GM12878 (cell line): ENCODE measurements around the gene BUB3. TPM values are rescaled to one million over a fixed set of nuclear protein-coding genes. Genes with fewer than 3 reads are reported as not detected.
A peak's percentile ranks its signal among the peaks of the same experiment; 100 is the strongest.

Source experiments
- ATAC-seq: fragments of 200-7000 bp; cut with Tn5 transposase; 3 replicates; pipeline ENCODE4 v1.9.1; 2020; ENCODE audit warnings: mild to moderate bottlenecking, moderate library complexity
- BruUV-seq: library from RNA; stranded (reverse); fragments of 400-500 nt; replicated peaks from 2 replicates; lab custom pipeline; 2021; lab: Mats Ljungman, UMichigan
- CTCF ChIA-PET: fragments of 300-600 bp; sonication (Branson Sonifier 250); formaldehyde crosslinking; extraction: SDS; loops from one replicate; lab custom pipeline; 2021; ENCODE audit warnings: inconsistent platforms; lab: Yijun Ruan, JAX
- POLR2A ChIA-PET: fragments of 350-600 bp; formaldehyde crosslinking; extraction: SDS; loops from one replicate; lab custom pipeline; 2021; ENCODE audit warnings: inconsistent platforms; lab: Charles Lee
- RAD21 ChIA-PET: fragments of 300-600 bp; sonication (Branson Sonifier 250); formaldehyde crosslinking; loops from one replicate; lab custom pipeline; 2023; ENCODE audit warnings: antibody characterized with exemption; ENCODE audit not compliant: unreplicated experiment; lab: Charles Lee
- SMC1A ChIA-PET: fragments of 300-600 bp; sonication (Branson Sonifier 250); formaldehyde crosslinking; loops from one replicate; lab custom pipeline; 2023; ENCODE audit not compliant: unreplicated experiment, uncharacterized antibody; lab: Charles Lee
- DNase-seq: peaks from one replicate; pipeline ENCODE4 v3.0.0-alpha.2; 2011; ENCODE audit warnings: low read depth, low spot score
- FAIRE-seq: peaks from 3 replicates; lab custom pipeline; 2011; peaks lifted over from hg19 to GRCh38; lab: Jason Lieb, UNC
- H2AFZ ChIP-seq: 2 replicates; pipeline ENCODE4 v1.6.0; 2011; ENCODE audit warnings: low read depth, low read length, control low read depth; ENCODE audit not compliant: control insufficient read depth
- H3K27ac ChIP-seq: 2 replicates; pipeline ENCODE4 v1.5.1; 2011; ENCODE audit warnings: control low read depth; ENCODE audit not compliant: control insufficient read depth, insufficient read depth
- H3K27me3 ChIP-seq, 2 experiments: replicated peaks in 1 of 2; 2 replicates each; pipeline versions ENCODE4 v1.6.0 to v1.6.1; 2011; ENCODE audit warnings: low read length in 1 of 2; ENCODE audit not compliant: control insufficient read depth in 2 of 2, insufficient read depth in 2 of 2
- H3K36me3 ChIP-seq, 2 experiments: 2 replicates each; pipeline ENCODE4 v1.5.1; 2011; ENCODE audit warnings: low read length in 1 of 2; ENCODE audit not compliant: control insufficient read depth in 2 of 2, insufficient read depth in 2 of 2
- H3K4me1 ChIP-seq: 2 replicates; pipeline ENCODE4 v1.6.1; 2011; ENCODE audit warnings: mild to moderate bottlenecking, low read length, moderate library complexity, mixed read lengths; ENCODE audit not compliant: control insufficient read depth, insufficient read depth
- H3K4me2 ChIP-seq: 2 replicates; pipeline ENCODE4 v1.6.0; 2011; ENCODE audit warnings: control low read depth; ENCODE audit not compliant: control insufficient read depth, insufficient read depth
- H3K4me3 ChIP-seq: fragments of 200-600 bp; sonication (generic); 2 replicates; pipeline ENCODE4 v1.5.1; 2016
- H3K79me2 ChIP-seq: 2 replicates; pipeline ENCODE4 v1.6.0; 2011; ENCODE audit warnings: low read length; ENCODE audit not compliant: control insufficient read depth, insufficient read depth
- H3K9ac ChIP-seq: 2 replicates; pipeline ENCODE4 v1.8.0; 2011; ENCODE audit warnings: low read length, control low read depth, mixed read lengths; ENCODE audit not compliant: control insufficient read depth, insufficient read depth
- H3K9me3 ChIP-seq: replicated peaks from 3 replicates; pipeline ENCODE4 v1.5.1; 2011; ENCODE audit warnings: mild to moderate bottlenecking, low read length; ENCODE audit not compliant: control insufficient read depth, insufficient read depth
- H4K20me1 ChIP-seq: 2 replicates; pipeline ENCODE4 v1.6.0; 2011; ENCODE audit not compliant: control insufficient read depth, insufficient read depth
- ASH2L ChIP-seq: fragments of 300-600, 200-600 bp; sonication (generic); IDR thresholded peaks from 2 replicates; pipeline ENCODE4 v1.6.1; 2017; ENCODE audit warnings: low read depth, mild to moderate bottlenecking, borderline replicate concordance
- BCL11A ChIP-seq: IDR thresholded peaks from 2 replicates; pipeline ENCODE4 v1.6.1; 2011; ENCODE audit warnings: low read depth, low read length
- BHLHE40 ChIP-seq, 2 experiments: fragments of 450-650 bp in 1 of 2; IDR thresholded peaks; 2 replicates each; pipeline ENCODE4 v1.6.1; 2011 to 2017; ENCODE audit warnings: low read depth in 2 of 2, borderline replicate concordance in 1 of 2, improper control_type of control experiment in 1 of 2, low read length in 1 of 2, mild to moderate bottlenecking in 1 of 2
- CBX3 ChIP-seq: fragments of 200-600 bp; sonication (generic); IDR thresholded peaks from 2 replicates; pipeline ENCODE4 v1.6.1; 2016; ENCODE audit warnings: low read depth, borderline replicate concordance
- IRF5 ChIP-seq: fragments of 450-650 bp; IDR thresholded peaks from 2 replicates; pipeline ENCODE4 v1.6.1; 2017; ENCODE audit warnings: borderline replicate concordance
- MTA3 ChIP-seq: IDR thresholded peaks from 2 replicates; pipeline ENCODE4 v1.6.1; 2012; ENCODE audit warnings: low read length, inconsistent platforms, borderline replicate concordance
- PAX8 ChIP-seq: fragments of 450-650 bp; IDR thresholded peaks from 2 replicates; pipeline ENCODE4 v1.6.1; 2017; ENCODE audit warnings: mild to moderate bottlenecking, moderate library complexity
- SIN3A ChIP-seq: IDR thresholded peaks from 2 replicates; pipeline ENCODE4 v1.6.1; 2012; ENCODE audit warnings: low read depth, low read length, improper control_type of control experiment
- SMAD5 ChIP-seq: IDR thresholded peaks from 2 replicates; pipeline ENCODE4 v1.6.1; 2016; ENCODE audit warnings: antibody characterized with exemption, low read depth
- SREBF1 ChIP-seq: IDR thresholded peaks from 2 replicates; pipeline ENCODE4 v1.6.1; 2012; ENCODE audit warnings: mild to moderate bottlenecking, low read length
- SREBF2 ChIP-seq: IDR thresholded peaks from 2 replicates; pipeline ENCODE4 v1.6.1; 2012; ENCODE audit warnings: mild to moderate bottlenecking, low read length
- STAT3 ChIP-seq: IDR thresholded peaks from 2 replicates; pipeline ENCODE4 v1.6.1; 2011; ENCODE audit warnings: low read depth, low read length, improper control_type of control experiment
- TCF7 ChIP-seq: IDR thresholded peaks from 2 replicates; pipeline ENCODE4 v1.6.1; 2014; ENCODE audit warnings: antibody characterized with exemption, borderline replicate concordance
- ZNF274 ChIP-seq: IDR thresholded peaks from one replicate; pipeline ENCODE4 v1.8.0; 2011; ENCODE audit not compliant: insufficient read length, insufficient read depth
- WGBS: methylation state at CpG from one replicate; pipeline ENCODE4 v1.1.6; 2016; ENCODE audit warnings: low lambda C conversion rate; ENCODE audit not compliant: insufficient replicate concordance, insufficient coverage; ENCODE audit errors: missing lambda C conversion rate; 5-methylcytosine and 5-hydroxymethylcytosine counted together
- in situ Hi-C: fragments of 300-500 bp; cut with MboI; formaldehyde crosslinking; loops from 9 replicates; pipeline ENCODE4 v1.14.3; 2018; ENCODE audit warnings: mixed read lengths
- intact Hi-C: fragments of 100-400 bp; cut with micrococcal nuclease; formaldehyde crosslinking; loops from one replicate; pipeline ENCODE4 v1.14.2; 2022; ENCODE audit not compliant: unreplicated experiment
- polyA plus RNA-seq, 11 experiments: library from polyadenylated mRNA; depleted of rRNA in 4 of 11; unstranded in 6 of 11; stranded (reverse) in 5 of 11; fragments of >200 nt; fragmentation: Nextera tagmentation in 4 of 11; fragmentation: Illumina TruSeq in 1 of 11; extraction: Ambion mirVana in 4 of 11; extraction: Trizol in 1 of 11; gene quantifications; 1 replicate in 1 of 11; 2 replicates in 10 of 11; pipeline versions ENCODE4 v1.2.1 to v1.2.3, GENCODE V29; 2011 to 2016; ENCODE audit warnings: inconsistent platforms in 2 of 11, missing spikeins in 2 of 11, low read depth in 1 of 11
- total RNA-seq, 4 experiments: library from RNA; depleted of rRNA in 3 of 4; stranded (reverse); fragments of >200 nt in 3 of 4; fragmentation: Illumina TruSeq in 1 of 4; extraction: Trizol in 1 of 4; gene quantifications; 2 replicates each; pipeline versions ENCODE4 v1.2.1 to v1.2.3, GENCODE V29; 2013 to 2021

The BUB3 gene
- total and polyA plus RNA-seq, 10 of the 15 experiments (the other 5 are each of a cell fraction or from before 2014, with no cell fraction given), result 260 to 1,126 (median 441) TPM

DNA sequence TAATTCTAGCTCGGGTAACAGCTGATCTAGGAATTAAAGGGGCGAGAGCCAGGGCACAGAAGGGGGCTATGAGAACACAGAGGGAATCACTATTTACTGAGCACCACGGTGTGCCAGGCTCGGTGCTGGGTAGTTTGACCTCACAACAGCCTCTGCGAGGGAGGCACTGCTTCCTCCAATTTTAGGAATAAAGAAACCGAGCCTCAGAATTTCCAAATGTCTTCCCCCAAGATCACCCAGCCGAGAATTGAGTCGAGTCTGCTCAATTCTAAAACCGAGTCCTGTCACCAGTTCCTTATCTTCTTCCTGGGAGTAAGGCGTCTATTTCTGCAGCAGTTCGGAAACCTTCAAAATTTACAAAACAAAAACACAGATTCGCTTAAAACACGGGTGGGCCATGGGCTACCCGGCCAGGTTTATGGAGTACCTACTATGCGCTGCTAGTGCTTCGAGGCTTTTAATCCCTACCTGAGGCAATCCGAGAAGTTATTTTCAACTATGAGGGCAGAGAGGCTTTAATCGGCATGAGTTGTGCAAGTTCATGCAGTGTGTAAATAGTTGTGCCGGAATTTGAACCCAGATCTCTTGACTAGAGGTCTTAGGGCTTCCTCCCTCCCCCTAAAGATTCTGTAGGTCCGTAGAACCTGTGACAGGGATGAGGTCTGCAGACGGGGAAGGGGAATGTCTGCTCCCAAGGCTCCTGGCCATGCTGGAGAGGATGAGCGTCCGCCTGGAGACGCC lies 7.1 kb upstream of the BUB3 start:
- H3K9ac ChIP-seq, result no peak overlapping the region
- ATAC-seq (no peak), DNase-seq (no peak)
- in situ Hi-C loops, result no loop called here
- H3K4me2 ChIP-seq, result peak overlapping the region; percentile 94
- peaks cover 27% of the 10 kb centered on the region for H3K79me2 ChIP-seq
- no peak overlapping the region for H2AFZ ChIP-seq
- no TSS peak for BruUV-seq
- SMC1A ChIA-PET, result no interaction called here
- no peaks in the 10 kb centered on the region for H4K20me1 ChIP-seq
- CTCF ChIA-PET, result no interaction called here
- POLR2A ChIA-PET, result no interaction called here
- peaks cover 1% of the 10 kb centered on the region; the same call in 2 of the 3 replicates for H3K9me3 ChIP-seq
- intact Hi-C loops, result no loop called here
- no peaks in the 10 kb centered on the region for H3K36me3 ChIP-seq
- peaks cover 29 to 33% of the 10 kb centered on the region in 2 experiments for H3K27me3 ChIP-seq
- TF ChIP-seq BHLHE40 (IDR thresholded peaks at IDR 0.05; ENCODE audit: borderline replicate concordance in 1 of 2, low read depth in 2 of 2, low read length in 1 of 2), result no peak
- TF ChIP-seq SREBF2, result no peak
- no peak for TF ChIP-seq SMAD5
- no peak for TF ChIP-seq SREBF1
- no peak for TF ChIP-seq ASH2L
- TF ChIP-seq PAX8, result no peak
- no peak for TF ChIP-seq CBX3
- TF ChIP-seq BCL11A, result no peak
- TF ChIP-seq ZNF274, result no peak
- no peak for TF ChIP-seq SIN3A
- TF ChIP-seq STAT3, result no peak
- TF ChIP-seq MTA3, result no peak
- TF ChIP-seq TCF7, result no peak
- no peak for TF ChIP-seq IRF5
- TF ChIP-seq, all 136 proteins: peak for 0
- FAIRE-seq, result no peak
- 34% methylated on average over 24 of the region's 24 CpGs for WGBS
- H3K4me1 ChIP-seq, result peaks cover 20% of the 10 kb centered on the region
- H3K4me3 ChIP-seq, result peak overlapping the region; percentile 70; the same call in 1 of the 2 replicates
- RAD21 ChIA-PET, result no interaction called here
- H3K27ac ChIP-seq, result no peak overlapping the region
